ENCODE results near the gene KCNC4.

The KCNC4 gene

DNA sequence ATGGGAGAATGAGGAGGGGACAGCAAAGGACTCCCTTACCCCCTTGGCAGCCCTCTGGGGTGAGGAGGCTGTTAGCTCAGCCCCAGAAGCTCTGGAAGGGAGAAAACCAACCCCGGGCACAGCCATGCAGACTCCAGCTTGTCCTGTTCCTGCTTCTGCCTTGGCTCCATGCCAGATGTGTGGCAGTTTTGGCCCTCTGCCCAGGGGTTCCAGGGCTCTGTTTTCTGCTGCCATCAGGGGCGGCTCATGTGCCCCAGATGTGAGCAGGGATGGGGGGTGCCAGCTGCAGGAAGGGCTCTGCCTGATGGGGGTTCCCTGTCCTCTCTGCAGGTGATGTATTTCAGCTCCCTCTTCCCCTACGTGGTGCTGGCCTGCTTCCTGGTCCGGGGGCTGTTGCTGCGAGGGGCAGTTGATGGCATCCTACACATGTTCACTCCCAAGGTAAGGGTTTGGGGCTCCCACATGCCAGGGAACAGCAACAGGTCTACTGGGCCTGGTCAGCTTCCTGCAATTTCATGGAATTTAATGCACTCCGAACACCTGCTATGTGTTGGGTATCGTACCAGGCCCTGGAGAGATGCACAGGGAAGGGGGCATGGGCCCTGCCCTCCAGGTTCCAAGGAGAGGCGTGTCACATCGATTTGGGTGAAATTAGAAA, 33.7 kb upstream of the KCNC4 start:
- TF ChIP-seq, protein P1, sequence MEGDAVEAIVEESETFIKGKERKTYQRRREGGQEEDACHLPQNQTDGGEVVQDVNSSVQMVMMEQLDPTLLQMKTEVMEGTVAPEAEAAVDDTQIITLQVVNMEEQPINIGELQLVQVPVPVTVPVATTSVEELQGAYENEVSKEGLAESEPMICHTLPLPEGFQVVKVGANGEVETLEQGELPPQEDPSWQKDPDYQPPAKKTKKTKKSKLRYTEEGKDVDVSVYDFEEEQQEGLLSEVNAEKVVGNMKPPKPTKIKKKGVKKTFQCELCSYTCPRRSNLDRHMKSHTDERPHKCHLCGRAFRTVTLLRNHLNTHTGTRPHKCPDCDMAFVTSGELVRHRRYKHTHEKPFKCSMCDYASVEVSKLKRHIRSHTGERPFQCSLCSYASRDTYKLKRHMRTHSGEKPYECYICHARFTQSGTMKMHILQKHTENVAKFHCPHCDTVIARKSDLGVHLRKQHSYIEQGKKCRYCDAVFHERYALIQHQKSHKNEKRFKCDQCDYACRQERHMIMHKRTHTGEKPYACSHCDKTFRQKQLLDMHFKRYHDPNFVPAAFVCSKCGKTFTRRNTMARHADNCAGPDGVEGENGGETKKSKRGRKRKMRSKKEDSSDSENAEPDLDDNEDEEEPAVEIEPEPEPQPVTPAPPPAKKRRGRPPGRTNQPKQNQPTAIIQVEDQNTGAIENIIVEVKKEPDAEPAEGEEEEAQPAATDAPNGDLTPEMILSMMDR (IDR thresholded peaks at IDR 0.05; ENCODE audit: insufficient read depth, low read depth, low read length, missing control alignments) = no peak
- no peak for DNase-seq (ENCODE audit: low read depth)

DNA sequence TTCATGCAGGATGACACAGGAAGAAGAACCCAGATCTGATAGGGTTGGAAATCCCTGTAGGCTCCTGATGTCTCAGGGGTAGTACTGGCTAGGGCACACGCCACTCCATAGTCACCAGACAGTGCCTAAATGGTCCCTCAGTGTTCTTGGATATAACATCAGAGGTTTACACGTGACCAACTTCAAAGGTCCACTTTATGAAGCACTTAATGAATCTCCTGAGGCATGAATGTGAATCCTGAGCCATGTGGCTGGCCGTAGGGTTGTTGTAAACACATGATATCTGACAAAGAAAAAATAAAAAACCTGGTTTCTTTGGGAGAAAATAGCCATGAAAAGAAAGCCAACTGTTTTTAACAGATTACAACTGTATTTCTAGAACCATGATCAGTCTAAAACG, 32.3 kb upstream of the KCNC4 start:
- no peak for DNase-seq (ENCODE audit: low read depth)
- TF ChIP-seq, protein P1 (IDR thresholded peaks at IDR 0.05; ENCODE audit: insufficient read depth, low read depth, low read length, missing control alignments) = no peak

More for the DNA sequence above, 33.7 kb upstream of the KCNC4 start:
- H3K4me3 ChIP-seq (ENCODE audit: low read depth, low read length) = no peak overlapping the region

DNA sequence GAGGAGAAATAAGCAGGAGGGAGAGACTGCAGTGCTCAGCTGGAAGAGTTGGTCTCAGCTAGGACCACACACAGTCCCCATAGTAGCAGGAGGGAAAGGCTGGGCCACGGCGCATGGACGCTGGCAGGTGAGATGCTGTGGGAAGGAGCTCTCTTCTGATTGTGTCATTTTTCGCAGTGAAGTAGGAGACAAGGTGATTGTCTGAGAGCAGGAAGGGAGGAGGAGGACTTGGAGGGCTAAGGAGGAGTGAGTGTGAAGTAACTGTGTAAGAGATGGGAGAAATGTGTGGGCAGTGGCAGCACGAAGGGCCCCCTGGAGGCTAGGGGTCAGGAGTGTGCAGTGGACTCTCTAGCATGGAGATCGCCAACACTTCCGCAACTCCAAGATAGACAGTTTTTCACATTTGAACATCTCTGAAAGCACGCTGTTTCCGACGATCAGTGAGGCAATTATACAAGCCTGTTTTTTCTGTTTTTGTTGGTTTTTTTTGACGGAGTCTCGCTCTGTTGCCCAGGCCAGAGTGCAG, 26.4 kb upstream of the KCNC4 start:
- no peak for DNase-seq (ENCODE audit: low read depth)
- TF ChIP-seq, protein P1 (IDR thresholded peaks at IDR 0.05; ENCODE audit: insufficient read depth, low read depth, low read length, missing control alignments) = no peak
- no peak overlapping the region for H3K4me3 ChIP-seq (ENCODE audit: low read depth, low read length)

More for the DNA sequence above, 32.3 kb upstream of the KCNC4 start:
- H3K4me3 ChIP-seq (ENCODE audit: low read depth, low read length) = no peak overlapping the region

DNA sequence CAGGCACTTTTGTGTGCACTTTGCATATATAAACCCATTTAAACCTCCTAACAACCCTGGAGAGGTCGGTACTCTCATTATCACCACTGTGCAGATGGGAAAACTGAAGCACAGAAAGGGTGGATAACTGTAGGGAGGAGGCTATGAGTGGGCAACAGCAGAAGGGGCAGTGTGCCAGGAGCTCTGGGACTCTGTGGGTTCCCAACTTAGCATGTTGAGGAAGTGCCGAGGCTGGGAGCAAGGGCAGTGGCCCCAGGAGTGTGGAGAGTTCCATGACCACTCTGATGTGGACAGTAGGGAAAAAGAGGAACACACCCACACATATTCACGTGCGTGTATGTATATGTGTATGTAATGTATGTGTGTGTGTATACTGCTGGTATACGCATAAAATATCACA, 25.7 kb upstream of the KCNC4 start:
- no peak overlapping the region for H3K4me3 ChIP-seq (ENCODE audit: low read depth, low read length)
- TF ChIP-seq, protein P1 (IDR thresholded peaks at IDR 0.05; ENCODE audit: insufficient read depth, low read depth, low read length, missing control alignments) = no peak
- no peak for DNase-seq (ENCODE audit: low read depth)

DNA sequence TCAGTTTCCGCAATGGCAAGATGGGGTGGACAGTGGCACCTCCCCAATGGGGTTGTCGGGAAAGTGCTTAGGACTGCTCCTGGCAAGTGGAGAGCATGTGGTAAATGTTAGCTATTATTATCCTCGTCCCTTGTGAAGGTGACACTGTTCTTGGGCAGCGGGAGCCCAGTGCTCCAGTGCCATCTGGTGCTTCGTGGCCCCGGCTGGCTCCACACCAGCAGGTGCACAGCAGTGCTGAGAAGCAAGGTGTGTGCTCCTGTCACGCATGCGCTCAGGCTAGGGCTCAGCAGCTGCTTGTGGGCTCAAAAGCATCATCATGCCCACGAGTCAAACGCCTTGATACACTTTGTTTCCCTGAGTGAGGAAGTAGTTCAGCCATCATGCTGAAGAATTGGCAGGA, 24.9 kb upstream of the KCNC4 start:
- H3K4me3 ChIP-seq (ENCODE audit: low read depth, low read length) = no peak overlapping the region
- no peak for DNase-seq (ENCODE audit: low read depth)
- TF ChIP-seq, protein P1 (IDR thresholded peaks at IDR 0.05; ENCODE audit: insufficient read depth, low read depth, low read length, missing control alignments) = no peak

DNA sequence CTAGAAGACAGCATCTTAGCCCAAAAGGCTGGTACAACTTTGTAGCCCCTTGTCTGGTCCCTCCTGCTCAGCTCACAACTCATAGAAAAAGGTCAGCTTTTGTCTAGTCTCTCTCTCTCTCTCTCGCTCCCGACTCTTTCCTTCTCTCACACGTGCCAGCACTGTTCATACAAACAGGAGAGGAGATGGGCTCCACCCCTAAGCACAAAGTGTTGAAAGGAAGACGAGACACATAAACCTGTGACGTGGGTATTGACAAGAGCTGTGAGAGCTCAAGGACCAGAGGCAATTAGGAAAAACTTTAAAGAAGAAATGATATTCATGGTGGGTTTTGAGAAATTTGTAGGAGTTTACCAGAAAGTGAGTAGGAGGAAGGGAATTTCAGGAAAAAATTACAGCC, 23.6 kb upstream of the KCNC4 start:
- TF ChIP-seq, protein P1 (IDR thresholded peaks at IDR 0.05; ENCODE audit: insufficient read depth, low read depth, low read length, missing control alignments) = no peak
- no peak for DNase-seq (ENCODE audit: low read depth)
- no peak overlapping the region for H3K4me3 ChIP-seq (ENCODE audit: low read depth, low read length)
